NCI-H748 (cell line): Measurements from ENCODE around the gene SFXN5.
A peak's percentile ranks its signal among the peaks of the same experiment; 100 is the strongest.
"Not testable (repeated sequence)": the region's sequence is repeated elsewhere in the genome, so short reads cannot be mapped to it uniquely, and the experiment has no call there.

Experiments used
- DNase-seq: peaks from one replicate; lab custom pipeline; 2025; ENCODE audit not compliant: unreplicated experiment; lab: John Stamatoyannopoulos, UW

SFXN5 gene

GRCh38 chr2:73101626-73102256, 30.2 kb upstream of the SFXN5 start:
- DNase-seq: no peak

GRCh38 chr2:73100956-73101355, 29.4 kb upstream of the SFXN5 start:
- no peak for DNase-seq

- DNase-seq: no peak
These were observed 28.0 kb upstream of the SFXN5 start for GRCh38 chr2:73099486-73099885.

- DNase-seq: no peak
These were observed 24.4 kb upstream of the SFXN5 start for GRCh38 chr2:73095910-73096309.

GRCh38 chr2:73093601-73094218, 22.2 kb upstream of the SFXN5 start:
- DNase-seq: not testable (repeated sequence)

GRCh38 chr2:73092146-73092783, 20.8 kb upstream of the SFXN5 start:
- no peak for DNase-seq

- no peak for DNase-seq
These were observed 20.2 kb upstream of the SFXN5 start for GRCh38 chr2:73091696-73092095.

- no peak for DNase-seq
These were observed 19.7 kb upstream of the SFXN5 start for GRCh38 chr2:73091164-73091563.

- no peak for DNase-seq
These were observed 17.9 kb upstream of the SFXN5 start for GRCh38 chr2:73089270-73090030.

- DNase-seq: no peak
These were observed 17.2 kb upstream of the SFXN5 start for GRCh38 chr2:73088703-73089102.

- no peak for DNase-seq
These were observed 16.7 kb upstream of the SFXN5 start for GRCh38 chr2:73088211-73088610.

GRCh38 chr2:73087311-73087710, 15.8 kb upstream of the SFXN5 start:
- DNase-seq: no peak

- DNase-seq: peak; percentile 60
These were observed 14.2 kb upstream of the SFXN5 start for GRCh38 chr2:73085691-73086090.

GRCh38 chr2:73084971-73085370, 13.5 kb upstream of the SFXN5 start:
- no peak for DNase-seq

GRCh38 chr2:73083886-73084800, 12.6 kb upstream of the SFXN5 start:
- no peak for DNase-seq

GRCh38 chr2:73082523-73083410, 11.3 kb upstream of the SFXN5 start:
- DNase-seq: no peak

- no peak for DNase-seq
These were observed 9.7 kb upstream of the SFXN5 start for GRCh38 chr2:73081181-73081671.

GRCh38 chr2:73080321-73081131, 9.0 kb upstream of the SFXN5 start:
- no peak for DNase-seq

GRCh38 chr2:73079636-73080035, 8.1 kb upstream of the SFXN5 start:
- no peak for DNase-seq
